ENCODE results near the gene GLYR1. TPM values are rescaled to one million over a fixed set of nuclear protein-coding genes. Genes with fewer than 3 reads are reported as not detected.

GLYR1 gene
- total RNA-seq, 4 donors from 2014 or later, result 86.0 to 129 (median 97.0) TPM

DNA sequence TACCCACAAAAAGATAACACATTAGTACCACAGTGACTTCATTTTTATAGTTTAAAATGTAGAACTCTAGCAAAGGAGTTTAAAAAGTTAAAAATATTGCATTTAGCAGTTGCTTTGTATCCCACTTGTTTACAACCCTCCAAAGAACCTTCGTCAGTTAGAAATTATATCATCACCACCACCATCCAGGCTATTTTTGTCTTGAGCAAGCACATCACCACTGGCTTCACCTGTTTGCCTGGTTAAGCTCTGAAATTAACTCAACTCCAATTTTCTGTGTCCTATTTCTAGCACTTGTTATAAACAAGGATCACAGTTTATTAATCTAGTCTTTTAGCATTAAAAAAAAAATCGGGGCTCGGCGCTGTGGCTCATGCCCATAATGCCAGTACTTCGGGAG lies 6.1 kb downstream of the GLYR1 start:
- H3K27me3 ChIP-seq, result no peaks in the 10 kb centered on the region
- no peak overlapping the region for H3K4me3 ChIP-seq
- H3K4me1 ChIP-seq, result peaks cover 3 to 23% (median 8%) of the 10 kb centered on the region in 3 donors
- H3K36me3 ChIP-seq, result peaks cover 3 to 97% of the 10 kb centered on the region in 2 donors
- H3K9me3 ChIP-seq, result no peaks in the 10 kb centered on the region
- no peak for TF ChIP-seq POLR2A (IDR thresholded peaks at IDR 0.05)
- TF ChIP-seq, protein P1, sequence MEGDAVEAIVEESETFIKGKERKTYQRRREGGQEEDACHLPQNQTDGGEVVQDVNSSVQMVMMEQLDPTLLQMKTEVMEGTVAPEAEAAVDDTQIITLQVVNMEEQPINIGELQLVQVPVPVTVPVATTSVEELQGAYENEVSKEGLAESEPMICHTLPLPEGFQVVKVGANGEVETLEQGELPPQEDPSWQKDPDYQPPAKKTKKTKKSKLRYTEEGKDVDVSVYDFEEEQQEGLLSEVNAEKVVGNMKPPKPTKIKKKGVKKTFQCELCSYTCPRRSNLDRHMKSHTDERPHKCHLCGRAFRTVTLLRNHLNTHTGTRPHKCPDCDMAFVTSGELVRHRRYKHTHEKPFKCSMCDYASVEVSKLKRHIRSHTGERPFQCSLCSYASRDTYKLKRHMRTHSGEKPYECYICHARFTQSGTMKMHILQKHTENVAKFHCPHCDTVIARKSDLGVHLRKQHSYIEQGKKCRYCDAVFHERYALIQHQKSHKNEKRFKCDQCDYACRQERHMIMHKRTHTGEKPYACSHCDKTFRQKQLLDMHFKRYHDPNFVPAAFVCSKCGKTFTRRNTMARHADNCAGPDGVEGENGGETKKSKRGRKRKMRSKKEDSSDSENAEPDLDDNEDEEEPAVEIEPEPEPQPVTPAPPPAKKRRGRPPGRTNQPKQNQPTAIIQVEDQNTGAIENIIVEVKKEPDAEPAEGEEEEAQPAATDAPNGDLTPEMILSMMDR (IDR thresholded peaks at IDR 0.05), result no peak
- WGBS, 2 donors (ENCODE audit: low coverage in 1 of 2), result 36% methylated on average over 2 of the region's 5 CpGs; no CpG with 5 or more reads in 1 of the 2 donors
- no peak for ATAC-seq
- H3K27ac ChIP-seq, result no peak overlapping the region

DNA sequence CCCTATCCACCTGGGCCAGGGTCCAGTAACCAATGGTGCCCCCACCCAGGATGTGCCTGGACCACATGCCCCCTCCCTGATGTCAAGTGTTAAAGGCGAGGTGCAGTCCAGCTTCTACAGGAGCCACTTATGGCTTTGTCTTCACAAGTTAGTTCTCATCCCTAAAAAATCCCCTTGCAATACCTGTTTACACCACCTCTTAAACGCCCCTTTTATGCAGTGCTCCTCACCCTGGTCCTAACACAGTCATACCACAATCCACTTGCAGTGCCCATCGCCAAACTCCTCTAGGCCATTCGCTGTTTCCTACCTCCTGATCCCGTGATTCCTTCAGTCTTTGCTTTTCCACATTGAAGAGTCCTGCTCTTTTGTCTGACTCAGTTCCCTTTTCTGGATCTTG lies 7.1 kb downstream of the GLYR1 start:
- Histone ChIP-seq H3K4me1 (peaks cover 0 to 13% (median 0%) of the 10 kb centered on the region in 3 donors), H3K27ac (no peak overlapping the region), H3K4me3 (no peak overlapping the region), H3K9me3 (no peaks in the 10 kb centered on the region), H3K27me3 (no peaks in the 10 kb centered on the region), H3K36me3 (peaks cover 3 to 100% of the 10 kb centered on the region in 2 donors)
- TF ChIP-seq POLR2A (IDR thresholded peaks at IDR 0.05) (no peak), EP300 (IDR thresholded peaks at IDR 0.05) (no peak), POLR2AphosphoS5 (IDR thresholded peaks at IDR 0.05) (no peak)
- TF ChIP-seq, protein P1 (IDR thresholded peaks at IDR 0.05), result no peak
- ATAC-seq, result no peak
- WGBS, 2 donors (ENCODE audit: low coverage in 1 of 2), result 86 to 88% methylated on average over 5 of the region's 5 CpGs

DNA sequence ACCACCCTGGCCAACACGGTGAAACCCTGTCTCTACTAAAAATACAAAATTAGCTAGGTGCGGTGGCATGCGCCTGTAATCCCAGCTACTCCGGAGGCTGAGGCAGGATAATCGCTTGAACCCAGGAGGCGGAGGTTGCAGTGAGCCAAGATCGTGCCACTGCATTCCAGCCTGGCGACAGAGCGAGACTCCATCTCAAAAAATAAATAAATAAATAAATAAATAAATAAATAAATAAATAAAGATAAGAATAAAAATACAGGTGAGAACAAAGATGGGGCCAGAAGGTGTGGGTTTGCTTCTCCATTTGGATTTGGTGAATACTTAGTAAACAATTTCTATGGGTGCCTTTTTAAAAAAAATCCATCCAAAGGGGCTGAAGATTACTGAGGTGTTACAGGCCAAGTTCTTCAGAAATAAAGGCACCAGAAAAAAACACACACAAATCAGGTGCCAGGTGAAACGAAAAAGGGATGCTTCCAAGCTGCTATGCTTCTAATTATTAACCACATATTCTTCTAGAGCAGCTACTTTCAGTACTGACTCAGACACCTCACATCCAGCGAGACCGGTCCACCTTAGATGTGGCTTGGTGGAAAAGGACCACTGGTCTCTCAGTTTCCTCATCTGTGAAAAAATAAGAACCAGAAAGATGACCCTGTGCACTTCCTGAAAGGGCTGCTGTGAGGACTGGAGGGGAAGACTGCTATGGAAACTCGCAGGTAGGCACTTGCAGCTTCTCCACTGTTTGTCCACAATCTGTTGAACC lies 9.2 kb downstream of the GLYR1 start:
- WGBS, 2 donors (ENCODE audit: low coverage in 1 of 2), result 71 to 89% methylated on average over 3 to 13 of the region's 13 CpGs
- no peak overlapping the region for H3K4me3 ChIP-seq
- no peak for ATAC-seq
- H3K4me1 ChIP-seq, result peaks cover 0 to 9% (median 0%) of the 10 kb centered on the region in 3 donors
- H3K9me3 ChIP-seq, result no peaks in the 10 kb centered on the region
- H3K27ac ChIP-seq, result no peak overlapping the region
- H3K36me3 ChIP-seq, result peaks cover 3 to 100% of the 10 kb centered on the region in 2 donors
- no peak for TF ChIP-seq EP300 (IDR thresholded peaks at IDR 0.05)
- H3K27me3 ChIP-seq, result no peaks in the 10 kb centered on the region

DNA sequence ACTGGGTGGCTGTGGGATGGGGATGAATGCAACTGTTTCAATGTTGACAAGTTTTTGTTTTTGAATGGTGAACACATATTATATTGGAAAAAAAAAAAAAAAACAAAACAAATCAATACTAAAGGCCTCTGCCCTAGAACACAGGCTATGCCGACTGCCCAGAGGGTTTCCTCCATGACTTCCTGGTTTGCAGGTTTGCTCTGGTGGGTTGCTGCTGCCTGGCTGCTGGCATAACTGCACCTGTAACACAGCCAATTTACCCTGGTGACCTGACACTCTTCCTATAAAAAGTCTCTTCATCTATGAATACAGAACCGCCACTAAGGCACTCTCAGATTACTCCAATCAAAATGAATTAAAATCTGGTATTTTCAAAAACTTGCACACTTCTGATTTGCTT lies 10.4 kb downstream of the GLYR1 start:
- TF ChIP-seq POLR2A (IDR thresholded peaks at IDR 0.05) (no peak), EP300 (IDR thresholded peaks at IDR 0.05) (no peak), POLR2AphosphoS5 (IDR thresholded peaks at IDR 0.05) (no peak)
- TF ChIP-seq, protein P1 (IDR thresholded peaks at IDR 0.05), result no peak
- H3K36me3 ChIP-seq, result peaks cover 3 to 100% of the 10 kb centered on the region in 2 donors
- no peak overlapping the region for H3K4me3 ChIP-seq
- no peaks in the 10 kb centered on the region for H3K27me3 ChIP-seq
- WGBS, 2 donors (ENCODE audit: low coverage in 1 of 2), result 92 to 100% methylated on average over 1 to 2 of the region's 2 CpGs
- H3K27ac ChIP-seq, result no peak overlapping the region
- ATAC-seq, result no peak
- H3K4me1 ChIP-seq, result peaks cover 0 to 11% (median 0%) of the 10 kb centered on the region in 3 donors
- no peaks in the 10 kb centered on the region for H3K9me3 ChIP-seq

DNA sequence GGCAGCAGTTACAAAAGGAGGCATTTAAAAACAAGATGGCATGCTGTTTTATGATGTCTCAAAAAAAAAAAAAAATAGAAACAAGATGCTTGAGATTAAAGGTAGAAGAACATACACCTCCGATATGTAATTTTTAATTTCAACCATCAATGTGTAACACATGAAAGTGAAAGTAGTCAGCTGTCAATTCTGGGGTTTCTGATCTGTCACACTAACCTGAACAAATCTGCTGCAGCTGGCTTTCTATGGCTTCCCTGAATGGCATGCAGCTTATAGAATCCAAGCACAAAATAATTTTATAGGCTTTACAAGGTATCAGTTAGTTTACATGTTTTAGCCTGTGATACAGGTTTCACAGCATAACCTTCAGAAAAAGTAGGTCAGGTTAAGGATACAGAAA lies 13.5 kb downstream of the GLYR1 start:
- H3K27ac ChIP-seq, result no peak overlapping the region
- no peaks in the 10 kb centered on the region for H3K9me3 ChIP-seq
- TF ChIP-seq EP300 (IDR thresholded peaks at IDR 0.05), result no peak
- 91 to 100% methylated on average over 1 of the region's 1 CpG for WGBS, 2 donors (ENCODE audit: low coverage in 1 of 2)
- H3K4me3 ChIP-seq, result no peak overlapping the region
- H3K27me3 ChIP-seq, result no peaks in the 10 kb centered on the region
- ATAC-seq, result no peak
- peaks cover 0 to 6% (median 0%) of the 10 kb centered on the region in 3 donors for H3K4me1 ChIP-seq
- H3K36me3 ChIP-seq, result peaks cover 0 to 100% of the 10 kb centered on the region in 2 donors

DNA sequence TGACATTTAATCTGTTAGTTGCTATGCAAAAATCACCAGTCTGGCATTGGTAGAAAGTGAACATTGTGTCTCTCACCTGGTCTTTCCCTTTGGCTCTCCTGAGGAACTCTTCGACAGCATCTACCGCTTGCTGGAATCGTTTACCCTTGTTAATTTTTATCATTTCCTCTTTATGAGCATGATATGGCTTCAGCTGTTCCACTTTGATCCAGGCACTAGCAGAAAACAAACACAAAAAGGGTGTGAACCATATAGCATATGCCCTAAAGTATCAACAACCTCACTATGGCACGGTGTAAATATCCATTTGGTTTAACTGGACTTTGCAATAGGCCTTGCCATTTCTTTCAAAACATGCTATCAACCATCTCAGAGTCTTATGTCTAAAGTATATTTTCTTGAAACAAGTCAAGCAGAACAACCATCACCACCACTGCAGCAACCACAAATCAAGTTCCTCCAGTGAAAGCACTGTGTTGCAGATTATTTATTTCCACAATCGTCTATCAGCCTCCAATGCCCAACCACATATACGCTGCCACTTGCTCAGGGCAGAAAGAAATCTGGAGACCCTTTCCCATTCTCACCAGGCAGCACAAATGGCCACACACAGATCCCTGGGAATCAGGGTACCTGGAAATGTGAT lies 14.3 kb downstream of the GLYR1 start:
- no peak for ATAC-seq
- Histone ChIP-seq H3K27ac (no peak overlapping the region), H3K9me3 (no peaks in the 10 kb centered on the region), H3K36me3 (peaks cover 0 to 100% of the 10 kb centered on the region in 2 donors), H3K27me3 (no peaks in the 10 kb centered on the region), H3K4me1 (peaks cover 0 to 6% (median 0%) of the 10 kb centered on the region in 3 donors), H3K4me3 (no peak overlapping the region)
- 77 to 94% methylated on average over 3 to 6 of the region's 6 CpGs for WGBS, 2 donors (ENCODE audit: low coverage in 1 of 2)
- TF ChIP-seq POLR2A (IDR thresholded peaks at IDR 0.05) (no peak), EP300 (IDR thresholded peaks at IDR 0.05) (no peak), POLR2AphosphoS5 (IDR thresholded peaks at IDR 0.05) (no peak)
- TF ChIP-seq, protein P1 (IDR thresholded peaks at IDR 0.05), result no peak

Measured in gastroesophageal sphincter (tissue), 4 donors.